ENCODE measurements around the gene GALC. TPM values are rescaled to one million over a fixed set of nuclear protein-coding genes. Genes with fewer than 3 reads are reported as not detected.

Gene GALC
- total RNA-seq, 4 donors from 2014 or later = 30.6 to 41.2 (median 34.1) TPM

GRCh38 chr14:87989956-87990299 lies 3.1 kb downstream of the GALC start:
- DNase-seq (ENCODE audit: low spot score) = no peak
- no peak for ATAC-seq (ENCODE audit: low FRiP score)
- no peak for TF ChIP-seq CTCF (IDR thresholded peaks at IDR 0.05)

GRCh38 chr14:87989221-87989955 lies 3.6 kb downstream of the GALC start:
- no peak for DNase-seq (ENCODE audit: low spot score)
- no peak for ATAC-seq (ENCODE audit: low FRiP score)
- TF ChIP-seq CTCF (IDR thresholded peaks at IDR 0.05) = no peak

- ATAC-seq (ENCODE audit: low FRiP score) = no peak
- no peak for TF ChIP-seq CTCF (IDR thresholded peaks at IDR 0.05)
- DNase-seq (ENCODE audit: low spot score) = no peak
These were observed 13.3 kb downstream of the GALC start for GRCh38 chr14:87979689-87980088.

GRCh38 chr14:87975636-87976035 lies 17.3 kb downstream of the GALC start:
- DNase-seq (ENCODE audit: low spot score) = no peak
- TF ChIP-seq CTCF (IDR thresholded peaks at IDR 0.05) = no peak
- ATAC-seq (ENCODE audit: low FRiP score) = no peak

GRCh38 chr14:87971010-87971409 lies 22.0 kb downstream of the GALC start:
- no peak for TF ChIP-seq CTCF (IDR thresholded peaks at IDR 0.05)
- ATAC-seq (ENCODE audit: low FRiP score) (no peak), DNase-seq (ENCODE audit: low spot score) (no peak)

- DNase-seq (ENCODE audit: low spot score) (no peak), ATAC-seq (ENCODE audit: low FRiP score) (no peak)
- no peak for TF ChIP-seq CTCF (IDR thresholded peaks at IDR 0.05)
These were observed 25.5 kb downstream of the GALC start for GRCh38 chr14:87967496-87967895.

GRCh38 chr14:87966816-87967215 lies 26.2 kb downstream of the GALC start:
- ATAC-seq (ENCODE audit: low FRiP score) (no peak), DNase-seq (ENCODE audit: low spot score) (no peak)
- no peak for TF ChIP-seq CTCF (IDR thresholded peaks at IDR 0.05)
